SH-SY5Y (cell line): ENCODE measurements around the gene APBB3.

Source experiments
- GATA2 ChIP-seq: IDR thresholded peaks from 2 replicates; pipeline ENCODE4 v1.6.1; 2011; ENCODE audit warnings: mild to moderate bottlenecking, low read depth, low read length
- GATA3 ChIP-seq: IDR thresholded peaks from 2 replicates; pipeline ENCODE4 v1.6.1; 2011; ENCODE audit warnings: low read depth, mild to moderate bottlenecking, low read length, moderate library complexity

The APBB3 gene

DNA sequence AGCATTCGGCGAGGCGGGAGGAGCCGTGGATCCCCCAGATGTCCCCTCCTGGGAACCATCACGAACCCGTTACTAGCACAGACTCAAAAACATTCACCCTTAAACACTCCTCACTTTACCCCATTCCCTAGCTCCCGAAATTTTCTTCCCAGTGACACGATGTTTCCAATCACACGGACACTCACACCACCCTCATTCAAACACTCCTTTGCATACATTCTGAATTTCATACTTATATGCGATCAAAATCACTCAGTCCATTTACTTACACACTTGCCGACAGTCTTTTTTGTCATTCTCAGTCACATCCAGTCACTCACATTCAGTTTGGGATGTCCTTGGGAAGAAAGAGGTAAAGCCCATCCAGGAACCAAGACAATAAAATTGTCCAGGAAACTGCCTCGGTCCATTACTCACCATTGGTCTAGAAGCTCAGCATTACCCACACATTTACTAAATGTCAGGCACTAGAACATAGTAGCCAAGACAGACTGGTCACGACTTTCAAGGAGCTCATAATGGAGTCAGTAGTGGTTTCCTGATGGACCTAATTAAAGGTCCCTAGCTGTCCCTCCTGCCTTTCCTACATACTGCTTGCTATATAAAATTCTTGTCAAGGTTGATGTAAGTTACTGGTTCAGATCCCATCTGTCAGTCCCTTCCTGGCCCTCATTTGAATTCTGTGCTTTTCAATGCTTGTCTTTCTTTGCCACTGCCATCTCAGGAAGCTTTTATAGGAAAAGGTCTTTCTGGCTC lies 804 bp upstream of the APBB3 start:
- TF ChIP-seq GATA2, result no peak
- no peak for TF ChIP-seq GATA3

GRCh38 chr5:140563596-140563995 lies 802 bp downstream of the APBB3 start:
- no peak for TF ChIP-seq GATA3
- TF ChIP-seq GATA2, result no peak

DNA sequence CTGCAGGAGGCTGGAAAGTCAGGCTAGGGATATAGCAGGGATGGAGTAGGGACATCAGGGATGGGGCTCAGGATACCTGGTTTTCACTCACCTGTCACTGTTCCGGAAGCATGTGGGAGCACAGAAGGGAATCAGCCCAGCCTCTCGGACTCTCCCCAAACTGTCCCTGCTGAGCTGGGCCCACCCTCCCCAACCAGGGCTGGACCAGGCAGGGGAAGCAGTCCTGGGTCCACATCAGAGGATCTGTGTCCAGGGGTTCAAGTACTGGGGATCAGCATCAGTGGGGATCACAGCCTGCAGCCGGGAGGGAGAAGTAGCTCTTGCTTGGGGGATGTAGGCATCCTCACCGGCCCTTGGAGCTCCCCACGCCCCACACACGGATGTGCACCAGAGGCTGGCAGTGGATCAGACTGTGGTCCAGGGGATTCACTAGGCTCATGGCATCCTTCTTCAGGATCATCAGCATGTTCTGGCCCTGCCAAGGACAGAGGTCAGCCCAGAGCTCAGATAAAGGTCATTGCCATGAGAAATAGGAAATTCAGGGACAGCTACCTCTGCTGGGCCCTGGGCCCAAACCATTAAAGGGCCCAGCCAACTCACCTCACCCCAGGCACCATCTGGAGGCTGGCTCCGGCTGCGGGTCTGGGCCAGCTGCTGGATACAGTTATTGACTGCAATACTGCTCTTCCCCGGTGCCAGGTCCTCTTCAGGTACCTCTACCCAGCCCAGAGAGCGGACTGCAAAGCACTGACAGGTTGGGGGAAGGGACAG lies 2.5 kb downstream of the APBB3 start:
- TF ChIP-seq GATA2, result no peak
- TF ChIP-seq GATA3, result no peak

DNA sequence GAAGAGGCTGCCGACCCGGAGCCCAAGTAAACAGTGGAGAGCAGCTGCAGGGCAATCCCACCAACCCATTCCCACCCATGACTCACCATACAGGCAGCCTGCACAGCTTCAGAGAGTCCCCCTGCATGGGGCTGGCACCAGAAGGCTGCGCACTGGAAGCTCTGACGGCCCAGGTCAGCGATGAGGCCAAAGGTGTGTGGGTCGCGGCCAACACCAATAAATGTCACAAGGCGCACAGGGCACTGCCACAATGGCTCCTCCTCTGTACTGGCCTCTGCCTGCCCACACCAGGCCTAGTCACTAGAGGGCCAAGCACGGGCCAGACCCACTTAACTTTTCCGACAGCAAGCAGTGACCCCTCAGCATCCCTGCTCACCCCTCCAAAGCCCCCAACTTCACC lies 4.2 kb downstream of the APBB3 start:
- TF ChIP-seq GATA2 (no peak), GATA3 (no peak)

- TF ChIP-seq GATA3 (no peak), GATA2 (no peak)
Observed at GRCh38 chr5:140558542-140558941, 5.9 kb downstream of the APBB3 start.

DNA sequence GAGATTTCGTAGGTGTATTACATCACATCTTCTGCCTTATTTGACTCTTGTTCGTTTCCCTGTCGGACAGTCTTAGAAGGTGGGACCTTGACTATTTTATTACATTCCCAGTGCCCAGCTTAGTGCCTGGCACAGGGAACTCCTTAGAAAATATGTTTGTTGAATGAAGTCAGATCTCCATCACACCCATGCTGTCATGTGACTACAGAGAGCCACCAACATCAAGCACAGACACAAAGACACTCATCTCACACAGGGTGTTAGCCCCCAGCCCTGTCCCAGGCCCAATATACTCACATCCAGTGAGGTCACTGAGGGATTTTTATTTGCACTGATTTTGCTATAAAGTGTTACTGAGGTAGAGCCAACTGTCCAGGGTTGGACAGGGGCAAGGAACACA lies 6.4 kb downstream of the APBB3 start:
- TF ChIP-seq GATA3 (no peak), GATA2 (no peak)

DNA sequence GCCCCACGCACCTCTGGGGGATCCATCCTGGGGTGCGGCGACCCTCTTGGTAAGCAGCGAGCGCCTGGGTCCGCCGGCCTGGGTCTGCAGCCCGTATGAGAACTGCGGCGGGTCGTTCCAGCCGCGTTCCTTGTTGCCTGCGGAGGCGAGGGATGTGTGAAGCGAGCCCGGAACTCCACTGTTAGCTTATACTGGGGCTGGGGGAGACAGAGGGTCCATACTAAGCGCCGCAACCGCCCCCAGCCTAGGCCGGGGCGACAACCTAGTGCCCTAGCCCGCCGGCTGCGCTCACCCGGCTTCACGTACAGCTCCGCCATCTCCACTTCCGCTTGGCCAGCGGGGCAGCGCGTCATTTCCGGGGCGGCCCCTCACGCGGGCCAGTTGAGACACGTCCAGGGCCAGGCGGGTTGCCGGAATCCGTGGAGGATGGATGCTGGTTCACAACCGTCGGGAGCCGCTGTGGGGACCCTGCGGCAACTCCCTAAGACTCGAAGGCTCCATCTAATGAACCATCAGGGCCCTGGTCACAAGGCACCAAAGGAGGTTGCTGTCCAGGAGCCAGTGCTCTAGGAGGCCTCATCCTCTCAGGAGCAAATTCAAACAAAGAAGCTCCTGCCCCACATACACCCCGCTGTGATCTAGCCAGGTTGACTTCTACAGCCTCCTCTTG lies 7.1 kb downstream of the APBB3 start, which contains the start of gene SRA1:
SRA1 (minus strand) TSS at position 338 of the 670 bp plus-strand sequence; CDS start at position 317, 21 bp downstream.
- TF ChIP-seq GATA3 (no peak), GATA2 (no peak)

DNA sequence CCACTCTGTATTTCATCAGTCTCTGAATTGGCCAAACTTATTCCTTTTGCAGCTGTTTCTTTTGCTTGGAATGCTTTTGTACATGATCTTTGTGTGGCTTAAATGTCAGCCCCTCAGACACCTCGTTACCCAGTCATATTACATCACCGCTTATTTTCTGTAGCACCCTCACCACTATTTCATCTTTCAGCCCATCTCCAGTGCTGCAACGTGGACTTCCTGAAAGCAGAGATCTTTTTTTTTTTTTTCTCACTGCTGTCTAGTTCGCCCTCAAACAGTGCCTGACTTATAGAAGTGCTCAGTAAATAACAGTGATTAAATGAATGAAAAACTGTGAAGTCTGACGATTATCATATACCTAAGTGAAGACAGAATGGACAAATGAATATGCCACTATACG lies 8.0 kb downstream of the APBB3 start:
- no peak for TF ChIP-seq GATA2
- no peak for TF ChIP-seq GATA3

DNA sequence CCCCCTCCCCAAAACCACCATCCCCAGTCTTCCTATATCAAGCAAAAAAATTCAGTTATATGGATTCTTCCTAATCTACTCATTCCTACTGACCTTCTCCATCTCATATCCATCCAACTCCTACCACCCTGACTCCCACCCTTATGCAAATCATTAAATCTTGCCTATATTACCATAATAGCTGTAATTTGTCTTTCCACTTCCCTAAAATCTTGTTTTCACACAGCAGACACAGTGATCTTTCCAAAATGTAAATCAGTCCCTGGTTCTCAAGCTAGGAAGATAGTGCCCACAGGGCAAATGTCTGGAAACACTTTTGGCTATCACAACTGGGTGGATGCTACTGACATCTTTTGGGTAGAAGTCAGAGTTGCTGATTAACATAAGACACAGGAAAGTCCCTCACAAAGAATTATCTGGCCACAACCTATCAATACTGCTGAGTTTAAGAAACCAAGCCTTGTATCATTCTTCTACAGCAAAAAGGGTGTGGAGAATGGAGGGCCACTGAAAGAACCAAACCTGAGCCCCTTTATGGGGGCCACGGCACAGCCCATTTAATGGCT lies 8.6 kb downstream of the APBB3 start:
- TF ChIP-seq GATA2 (no peak), GATA3 (no peak)

DNA sequence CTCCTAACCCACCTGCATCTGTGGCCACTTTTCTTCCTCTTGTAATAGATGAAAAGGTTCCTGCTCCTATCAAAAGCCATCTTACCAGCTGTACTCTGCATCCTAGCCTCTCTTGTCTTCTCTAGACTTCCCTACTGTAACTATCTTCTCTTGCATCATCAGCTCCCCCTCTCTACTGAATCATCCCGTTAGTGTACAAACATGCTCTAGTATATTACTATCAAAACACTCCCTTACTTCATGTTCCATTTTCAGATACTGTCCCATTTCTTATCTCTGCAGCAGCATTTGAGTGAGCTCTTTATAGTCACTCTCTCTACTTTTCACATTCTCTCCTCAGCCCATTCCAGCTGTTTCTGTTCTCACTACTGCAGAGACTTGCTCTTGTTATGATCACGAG lies 9.9 kb downstream of the APBB3 start:
- no peak for TF ChIP-seq GATA2
- TF ChIP-seq GATA3, result no peak

- TF ChIP-seq GATA3 (no peak), GATA2 (no peak)
Observed at GRCh38 chr5:140553657-140554056, 10.7 kb downstream of the APBB3 start.

- TF ChIP-seq GATA3 (no peak), GATA2 (no peak)
Observed at GRCh38 chr5:140551872-140552271, 12.5 kb downstream of the APBB3 start.

GRCh38 chr5:140550147-140551079 lies 14.0 kb downstream of the APBB3 start:
- TF ChIP-seq GATA2, result no peak
- no peak for TF ChIP-seq GATA3
